ENCODE data around the gene ATP8A1.

ATP8A1 gene

DNA sequence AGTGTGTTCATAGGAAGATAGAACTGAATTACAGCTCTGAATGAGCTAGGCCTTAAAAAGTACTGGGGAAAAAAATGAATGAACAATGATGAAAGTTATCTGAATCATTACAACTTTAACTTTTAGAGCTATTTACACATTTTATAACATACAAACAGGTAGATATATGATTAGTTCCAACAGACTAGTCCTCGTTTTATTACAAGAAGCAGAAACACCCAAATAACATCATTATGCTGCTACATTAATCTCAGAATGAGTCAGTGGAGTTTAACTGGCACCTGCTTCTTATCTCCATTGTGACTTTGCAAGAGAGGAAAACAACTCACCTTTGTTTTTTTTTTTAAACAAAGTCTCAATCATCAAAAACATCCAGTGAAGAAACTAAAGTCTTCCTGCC lies 15.2 kb downstream of the ATP8A1 start:
- TF ChIP-seq ZNF274 (IDR thresholded peaks at IDR 0.05; ENCODE audit: low read depth, low read length) (no peak), SUZ12 (IDR thresholded peaks at IDR 0.05; ENCODE audit: extremely low read depth, insufficient read depth, insufficient read length) (no peak), YY1 (IDR thresholded peaks at IDR 0.05; ENCODE audit: insufficient read depth, insufficient read length) (no peak)
- Histone ChIP-seq H3K4me3 (ENCODE audit: insufficient read length, low read depth) (no peak overlapping the region), H3K27me3 (ENCODE audit: insufficient read depth, insufficient read length) (no peaks in the 10 kb centered on the region), H3K4me1 (ENCODE audit: insufficient read depth, insufficient read length) (no peaks in the 10 kb centered on the region), H3K9ac (ENCODE audit: insufficient read length, low read depth) (no peak overlapping the region), H3K9me3 (ENCODE audit: insufficient read depth, low read length) (no peaks in the 10 kb centered on the region), H3K36me3 (ENCODE audit: insufficient read depth, insufficient read length, low read length) (no peaks in the 10 kb centered on the region)
- no peak for DNase-seq (ENCODE audit: low read depth, low spot score)

- H3K4me1 ChIP-seq (ENCODE audit: insufficient read depth, insufficient read length): no peaks in the 10 kb centered on the region
- H3K27me3 ChIP-seq (ENCODE audit: insufficient read depth, insufficient read length): no peaks in the 10 kb centered on the region
- H3K4me3 ChIP-seq (ENCODE audit: insufficient read length, low read depth): no peak overlapping the region
- DNase-seq (ENCODE audit: low read depth, low spot score): no peak
- TF ChIP-seq YY1 (IDR thresholded peaks at IDR 0.05; ENCODE audit: insufficient read depth, insufficient read length): no peak
- no peak for TF ChIP-seq ZNF274 (IDR thresholded peaks at IDR 0.05; ENCODE audit: low read depth, low read length)
- TF ChIP-seq SUZ12 (IDR thresholded peaks at IDR 0.05; ENCODE audit: extremely low read depth, insufficient read depth, insufficient read length): no peak
- no peak overlapping the region for H3K9ac ChIP-seq (ENCODE audit: insufficient read length, low read depth)
- no peaks in the 10 kb centered on the region for H3K36me3 ChIP-seq (ENCODE audit: insufficient read depth, insufficient read length, low read length)
- no peaks in the 10 kb centered on the region for H3K9me3 ChIP-seq (ENCODE audit: insufficient read depth, low read length)
Observed at GRCh38 chr4:42641161-42641560, 15.7 kb downstream of the ATP8A1 start.

DNA sequence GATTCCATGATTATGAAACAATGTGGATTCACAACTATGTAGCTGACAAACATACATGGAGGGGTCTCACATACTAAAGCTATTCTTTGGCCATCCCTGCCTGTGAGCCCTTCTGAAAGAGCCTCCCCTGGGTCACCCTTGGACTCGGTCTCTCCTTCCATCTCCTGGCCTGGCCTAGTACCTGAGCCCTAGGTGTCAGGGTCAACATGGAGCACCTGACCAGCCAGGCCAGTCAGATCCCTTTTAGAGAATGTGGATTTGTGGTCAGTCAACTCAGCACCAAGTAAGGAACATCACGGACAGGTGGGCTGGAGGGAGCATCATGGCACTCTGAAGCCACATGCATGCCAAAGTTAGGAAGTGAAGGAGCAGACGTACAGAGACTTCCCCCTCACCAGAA lies 16.3 kb downstream of the ATP8A1 start:
- H3K4me1 ChIP-seq (ENCODE audit: insufficient read depth, insufficient read length): no peaks in the 10 kb centered on the region
- H3K36me3 ChIP-seq (ENCODE audit: insufficient read depth, insufficient read length, low read length): no peaks in the 10 kb centered on the region
- DNase-seq (ENCODE audit: low read depth, low spot score): no peak
- H3K9ac ChIP-seq (ENCODE audit: insufficient read length, low read depth): no peak overlapping the region
- no peak for TF ChIP-seq YY1 (IDR thresholded peaks at IDR 0.05; ENCODE audit: insufficient read depth, insufficient read length)
- no peak for TF ChIP-seq SUZ12 (IDR thresholded peaks at IDR 0.05; ENCODE audit: extremely low read depth, insufficient read depth, insufficient read length)
- no peak for TF ChIP-seq ZNF274 (IDR thresholded peaks at IDR 0.05; ENCODE audit: low read depth, low read length)
- H3K9me3 ChIP-seq (ENCODE audit: insufficient read depth, low read length): no peaks in the 10 kb centered on the region
- no peak overlapping the region for H3K4me3 ChIP-seq (ENCODE audit: insufficient read length, low read depth)
- no peaks in the 10 kb centered on the region for H3K27me3 ChIP-seq (ENCODE audit: insufficient read depth, insufficient read length)

DNA sequence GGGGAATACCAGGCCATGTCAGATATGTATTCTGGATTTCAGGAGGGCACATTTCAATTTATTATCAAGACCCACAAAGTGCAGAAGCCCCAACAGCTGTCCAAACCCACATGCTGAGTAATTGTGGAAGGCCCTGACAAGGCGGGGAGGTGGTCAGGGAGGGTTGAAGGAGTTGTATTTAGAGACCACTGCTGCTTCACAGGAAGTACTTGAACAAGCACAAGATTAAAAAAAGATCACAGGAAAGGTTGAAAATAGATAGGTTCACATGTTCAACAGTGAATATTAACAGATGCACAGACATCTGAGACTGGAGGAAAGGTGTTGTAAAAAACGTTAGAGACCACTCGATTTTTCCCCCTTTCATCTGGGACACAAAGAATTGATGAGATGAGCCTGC lies 17.9 kb downstream of the ATP8A1 start:
- no peak for DNase-seq (ENCODE audit: low read depth, low spot score)
- Histone ChIP-seq H3K4me1 (ENCODE audit: insufficient read depth, insufficient read length) (no peaks in the 10 kb centered on the region), H3K36me3 (ENCODE audit: insufficient read depth, insufficient read length, low read length) (no peaks in the 10 kb centered on the region), H3K9ac (ENCODE audit: insufficient read length, low read depth) (no peak overlapping the region), H3K9me3 (ENCODE audit: insufficient read depth, low read length) (no peaks in the 10 kb centered on the region), H3K4me3 (ENCODE audit: insufficient read length, low read depth) (no peak overlapping the region), H3K27me3 (ENCODE audit: insufficient read depth, insufficient read length) (no peaks in the 10 kb centered on the region)
- TF ChIP-seq YY1 (IDR thresholded peaks at IDR 0.05; ENCODE audit: insufficient read depth, insufficient read length): no peak
- TF ChIP-seq SUZ12 (IDR thresholded peaks at IDR 0.05; ENCODE audit: extremely low read depth, insufficient read depth, insufficient read length): no peak
- no peak for TF ChIP-seq ZNF274 (IDR thresholded peaks at IDR 0.05; ENCODE audit: low read depth, low read length)

DNA sequence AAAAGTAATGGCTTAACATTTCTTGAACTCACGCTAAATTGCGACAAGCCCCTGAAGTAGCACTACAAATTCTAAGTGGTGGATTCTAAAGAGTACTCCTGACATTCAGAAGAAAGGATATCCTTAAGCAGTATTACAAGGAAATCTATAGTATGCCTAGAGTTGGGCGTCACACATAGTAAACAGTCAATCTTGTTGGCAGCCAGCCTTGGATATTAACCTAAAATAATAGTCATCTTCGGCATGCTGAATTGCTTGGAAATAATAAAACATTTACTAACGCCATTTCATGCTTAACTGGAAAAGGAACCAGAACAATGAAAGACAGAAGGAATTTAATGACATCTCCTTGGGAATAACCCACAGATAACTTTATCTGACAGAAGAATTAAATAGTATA lies 18.6 kb downstream of the ATP8A1 start:
- no peaks in the 10 kb centered on the region for H3K9me3 ChIP-seq (ENCODE audit: insufficient read depth, low read length)
- no peaks in the 10 kb centered on the region for H3K36me3 ChIP-seq (ENCODE audit: insufficient read depth, insufficient read length, low read length)
- no peak overlapping the region for H3K4me3 ChIP-seq (ENCODE audit: insufficient read length, low read depth)
- no peak for TF ChIP-seq ZNF274 (IDR thresholded peaks at IDR 0.05; ENCODE audit: low read depth, low read length)
- no peaks in the 10 kb centered on the region for H3K27me3 ChIP-seq (ENCODE audit: insufficient read depth, insufficient read length)
- H3K4me1 ChIP-seq (ENCODE audit: insufficient read depth, insufficient read length): no peaks in the 10 kb centered on the region
- no peak for DNase-seq (ENCODE audit: low read depth, low spot score)
- H3K9ac ChIP-seq (ENCODE audit: insufficient read length, low read depth): no peak overlapping the region

DNA sequence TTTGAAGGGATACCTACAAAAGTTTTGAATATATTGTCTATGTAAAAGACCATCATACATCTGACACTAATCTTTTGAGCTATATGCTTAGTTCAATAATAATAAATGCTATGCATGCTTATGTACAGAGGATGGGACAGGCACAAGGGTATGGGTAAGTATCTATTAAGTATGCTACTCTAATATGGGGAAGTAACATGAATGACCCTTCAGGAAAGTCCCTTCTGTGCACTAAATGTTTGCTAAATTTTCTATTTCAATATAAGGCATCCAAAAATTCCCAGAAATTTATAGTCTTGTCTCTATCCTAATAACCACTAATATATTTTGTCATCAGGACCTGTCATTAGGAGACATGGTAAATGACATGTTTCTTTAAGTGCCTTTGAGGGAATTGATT lies 19.0 kb downstream of the ATP8A1 start:
- Histone ChIP-seq H3K4me1 (ENCODE audit: insufficient read depth, insufficient read length) (no peaks in the 10 kb centered on the region), H3K9ac (ENCODE audit: insufficient read length, low read depth) (no peak overlapping the region), H3K27me3 (ENCODE audit: insufficient read depth, insufficient read length) (no peaks in the 10 kb centered on the region), H3K36me3 (ENCODE audit: insufficient read depth, insufficient read length, low read length) (no peaks in the 10 kb centered on the region), H3K4me3 (ENCODE audit: insufficient read length, low read depth) (no peak overlapping the region), H3K9me3 (ENCODE audit: insufficient read depth, low read length) (no peaks in the 10 kb centered on the region)
- TF ChIP-seq ZNF274 (IDR thresholded peaks at IDR 0.05; ENCODE audit: low read depth, low read length) (no peak), SUZ12 (IDR thresholded peaks at IDR 0.05; ENCODE audit: extremely low read depth, insufficient read depth, insufficient read length) (no peak), YY1 (IDR thresholded peaks at IDR 0.05; ENCODE audit: insufficient read depth, insufficient read length) (no peak)
- DNase-seq (ENCODE audit: low read depth, low spot score): no peak

DNA sequence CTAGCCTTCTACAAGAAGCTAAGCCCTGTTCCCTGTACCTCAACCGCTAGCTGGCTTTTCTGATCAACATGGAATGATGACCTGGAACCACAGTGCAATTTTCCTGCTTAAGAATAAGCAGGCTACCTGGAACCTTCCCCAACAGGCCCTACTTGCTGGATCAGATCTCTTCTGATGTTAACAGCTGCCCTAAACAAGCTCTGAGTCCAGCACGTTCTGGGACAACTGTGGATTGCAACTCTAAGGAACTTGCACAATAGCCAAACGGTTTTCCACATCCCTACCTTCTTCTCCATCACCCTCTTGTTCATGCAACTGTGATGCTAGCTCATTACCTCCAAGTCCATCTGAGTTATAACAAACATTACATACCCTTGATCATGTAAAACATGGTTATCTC lies 19.8 kb downstream of the ATP8A1 start:
- Histone ChIP-seq H3K36me3 (ENCODE audit: insufficient read depth, insufficient read length, low read length) (no peaks in the 10 kb centered on the region), H3K27me3 (ENCODE audit: insufficient read depth, insufficient read length) (no peaks in the 10 kb centered on the region), H3K9me3 (ENCODE audit: insufficient read depth, low read length) (no peaks in the 10 kb centered on the region), H3K9ac (ENCODE audit: insufficient read length, low read depth) (no peak overlapping the region), H3K4me1 (ENCODE audit: insufficient read depth, insufficient read length) (no peaks in the 10 kb centered on the region), H3K4me3 (ENCODE audit: insufficient read length, low read depth) (no peak overlapping the region)
- no peak for TF ChIP-seq YY1 (IDR thresholded peaks at IDR 0.05; ENCODE audit: insufficient read depth, insufficient read length)
- no peak for TF ChIP-seq SUZ12 (IDR thresholded peaks at IDR 0.05; ENCODE audit: extremely low read depth, insufficient read depth, insufficient read length)
- no peak for TF ChIP-seq ZNF274 (IDR thresholded peaks at IDR 0.05; ENCODE audit: low read depth, low read length)
- DNase-seq (ENCODE audit: low read depth, low spot score): no peak

- TF ChIP-seq SUZ12 (IDR thresholded peaks at IDR 0.05; ENCODE audit: extremely low read depth, insufficient read depth, insufficient read length) (no peak), ZNF274 (IDR thresholded peaks at IDR 0.05; ENCODE audit: low read depth, low read length) (no peak)
- Histone ChIP-seq H3K9ac (ENCODE audit: insufficient read length, low read depth) (no peak overlapping the region), H3K4me3 (ENCODE audit: insufficient read length, low read depth) (no peak overlapping the region), H3K9me3 (ENCODE audit: insufficient read depth, low read length) (no peaks in the 10 kb centered on the region), H3K4me1 (ENCODE audit: insufficient read depth, insufficient read length) (no peaks in the 10 kb centered on the region), H3K36me3 (ENCODE audit: insufficient read depth, insufficient read length, low read length) (no peaks in the 10 kb centered on the region), H3K27me3 (ENCODE audit: insufficient read depth, insufficient read length) (no peaks in the 10 kb centered on the region)
- no peak for DNase-seq (ENCODE audit: low read depth, low spot score)
Observed at GRCh38 chr4:42636645-42636949, 20.3 kb downstream of the ATP8A1 start.

Data from NT2/D1 (cell line).